H1 (cell line): ENCODE data around the gene MAP4K1. TPM values are rescaled to one million over a fixed set of nuclear protein-coding genes. Genes with fewer than 3 reads are reported as not detected.
"Not testable (repeated sequence)": the region's sequence is repeated elsewhere in the genome, so short reads cannot be mapped to it uniquely, and the experiment has no call there.

Experiments
- CTCF ChIA-PET: fragments of 300-600 bp; sonication (Branson Sonifier 250); formaldehyde crosslinking; loops from one replicate; lab custom pipeline; 2021; ENCODE audit not compliant: partially characterized antibody; lab: Charles Lee
- POLR2A ChIA-PET: fragments of 300-600 bp; sonication (Branson Sonifier 250); formaldehyde crosslinking; loops from one replicate; lab custom pipeline; 2021; ENCODE audit warnings: inconsistent platforms; ENCODE audit not compliant: partially characterized antibody; lab: Charles Lee
- DNase-seq, 2 experiments: peaks; one replicate each; pipeline versions ENCODE4 v3.0.0 to v3.0.0-alpha.2; 2010 to 2022; ENCODE audit warnings: low spot score in 2 of 2, low read depth in 1 of 2, mixed read lengths in 1 of 2
- FAIRE-seq: peaks from 2 replicates; lab custom pipeline; 2011; peaks lifted over from hg19 to GRCh38; lab: Jason Lieb, UNC
- H2AFZ ChIP-seq: 2 replicates; pipeline ENCODE4 v1.8.1; 2012; ENCODE audit warnings: low read length, inconsistent platforms
- H2AK5ac ChIP-seq: 2 replicates; pipeline ENCODE4 v1.6.1; 2013; ENCODE audit warnings: low read depth, low read length
- H2BK120ac ChIP-seq: replicated peaks from 2 replicates; pipeline ENCODE3; 2013; ENCODE audit warnings: low read depth, low read length, inconsistent platforms
- H2BK12ac ChIP-seq: 2 replicates; pipeline ENCODE4 v1.6.1; 2013; ENCODE audit warnings: low read depth, low read length
- H2BK15ac ChIP-seq: 2 replicates; pipeline ENCODE4 v1.6.1; 2013; ENCODE audit warnings: low read length
- H2BK20ac ChIP-seq: 2 replicates; pipeline ENCODE4 v1.6.1; 2013; ENCODE audit warnings: low read length
- H2BK5ac ChIP-seq: 2 replicates; pipeline ENCODE4 v1.6.1; 2013; ENCODE audit warnings: low read depth, low read length
- H3K14ac ChIP-seq: 2 replicates; pipeline ENCODE4 v1.6.1; 2013; ENCODE audit warnings: inconsistent platforms; ENCODE audit not compliant: insufficient read length
- H3K18ac ChIP-seq: 2 replicates; pipeline ENCODE4 v1.6.1; 2013; ENCODE audit warnings: low read length; ENCODE audit errors: extremely low read depth
- H3K23ac ChIP-seq: 2 replicates; pipeline ENCODE4 v1.6.1; 2013; ENCODE audit warnings: inconsistent platforms; ENCODE audit not compliant: insufficient read length
- H3K23me2 ChIP-seq: 2 replicates; pipeline ENCODE4 v1.6.1; 2013; ENCODE audit warnings: low read depth, low read length
- H3K27ac ChIP-seq: 2 replicates; pipeline ENCODE4 v1.6.1; 2011; ENCODE audit warnings: low read depth, low read length, inconsistent platforms
- H3K27me3 ChIP-seq, 4 experiments: replicated peaks in 1 of 4; 1 replicate in 1 of 4; 2 replicates in 3 of 4; pipeline versions ENCODE4 v1.6.1 to v1.8.1; 2011 to 2013; ENCODE audit warnings: low read length in 3 of 4, mild to moderate bottlenecking in 3 of 4, inconsistent platforms in 2 of 4, mixed read lengths in 2 of 4, moderate library complexity in 1 of 4; ENCODE audit not compliant: control insufficient read depth in 3 of 4, insufficient read depth in 3 of 4; ENCODE audit errors: extremely low read depth in 1 of 4
- H3K36me3 ChIP-seq, 4 experiments: 2 replicates each; pipeline versions ENCODE4 v1.6.1 to v1.8.1; 2011 to 2013; ENCODE audit warnings: mild to moderate bottlenecking in 4 of 4, low read length in 3 of 4, moderate library complexity in 2 of 4, control low read depth in 1 of 4, inconsistent platforms in 1 of 4; ENCODE audit not compliant: insufficient read depth in 4 of 4, control insufficient read depth in 2 of 4
- H3K4ac ChIP-seq: replicated peaks from 2 replicates; pipeline ENCODE3; 2013; ENCODE audit warnings: low read length, low read depth, mixed read lengths, inconsistent platforms; ENCODE audit not compliant: insufficient read length
- H3K4me1 ChIP-seq, 4 experiments: replicated peaks in 1 of 4; 1 replicate in 1 of 4; 2 replicates in 3 of 4; pipeline versions ENCODE4 v1.6.1 to v1.8.1; 2011 to 2013; ENCODE audit warnings: low read length in 3 of 4, inconsistent platforms in 2 of 4, mixed read lengths in 1 of 4; ENCODE audit not compliant: insufficient read depth in 4 of 4, control insufficient read depth in 3 of 4
- H3K4me2 ChIP-seq, 2 experiments: 2 replicates each; pipeline versions ENCODE4 v1.6.1 to v1.8.1; 2011 to 2013; ENCODE audit warnings: low read depth in 2 of 2, low read length in 2 of 2, control low read depth in 1 of 2, inconsistent platforms in 1 of 2, mild to moderate bottlenecking in 1 of 2; ENCODE audit not compliant: insufficient read depth in 1 of 2
- H3K4me3 ChIP-seq, 4 experiments: fragments of 200-600, 300-600 bp in 1 of 4; sonication (generic), shearing (Covaris generic), sonication (Bioruptor Twin) in 1 of 4; 2 replicates each; pipeline versions ENCODE4 v1.5.1 to v1.8.1; 2011 to 2016; ENCODE audit warnings: low read length in 4 of 4, low read depth in 3 of 4, control low read depth in 2 of 4, inconsistent platforms in 2 of 4, mild to moderate bottlenecking in 2 of 4, mixed read lengths in 1 of 4, moderate library complexity in 1 of 4; ENCODE audit not compliant: insufficient read depth in 2 of 4; ENCODE audit errors: extremely low read depth in 1 of 4
- H3K56ac ChIP-seq: replicated peaks from 2 replicates; pipeline ENCODE3; 2013; ENCODE audit warnings: low read depth, mild to moderate bottlenecking, mixed read lengths, low read length, inconsistent platforms; ENCODE audit not compliant: insufficient read length
- H3K79me1 ChIP-seq: 2 replicates; pipeline ENCODE4 v1.6.1; 2013; ENCODE audit warnings: low read depth, low read length, control low read depth
- H3K79me2 ChIP-seq, 2 experiments: 2 replicates each; pipeline versions ENCODE4 v1.6.1 to v1.8.1; 2012 to 2013; ENCODE audit warnings: low read length in 2 of 2, mild to moderate bottlenecking in 2 of 2, inconsistent platforms in 1 of 2; ENCODE audit not compliant: insufficient read depth in 2 of 2, control insufficient read depth in 1 of 2
- H3K9ac ChIP-seq, 4 experiments: replicated peaks in 1 of 4; 1 replicate in 1 of 4; 2 replicates in 3 of 4; pipeline versions ENCODE4 v1.6.1 to v1.8.1; 2011 to 2013; ENCODE audit warnings: low read depth in 3 of 4, low read length in 3 of 4, control low read depth in 2 of 4, mild to moderate bottlenecking in 2 of 4, moderate library complexity in 2 of 4, inconsistent platforms in 1 of 4; ENCODE audit errors: extremely low read depth in 1 of 4
- H3K9me3 ChIP-seq, 2 experiments: 2 replicates each; pipeline versions ENCODE4 v1.6.1 to v1.8.1; 2012 to 2013; ENCODE audit warnings: mild to moderate bottlenecking in 2 of 2, moderate library complexity in 2 of 2, control low read depth in 1 of 2, inconsistent platforms in 1 of 2, low read depth in 1 of 2, low read length in 1 of 2, mixed read lengths in 1 of 2; ENCODE audit not compliant: insufficient read depth in 2 of 2
- H4K20me1 ChIP-seq, 2 experiments: replicated peaks in 1 of 2; 2 replicates each; pipeline versions ENCODE3 to v1.8.1; 2011 to 2013; ENCODE audit warnings: inconsistent platforms in 2 of 2, low read length in 2 of 2, mild to moderate bottlenecking in 1 of 2; ENCODE audit not compliant: insufficient read depth in 2 of 2, control insufficient read depth in 1 of 2
- H4K5ac ChIP-seq: 2 replicates; pipeline ENCODE4 v1.6.1; 2013; ENCODE audit warnings: low read length, low read depth, mixed read lengths, inconsistent platforms; ENCODE audit not compliant: insufficient read length
- H4K8ac ChIP-seq: 2 replicates; pipeline ENCODE4 v1.8.0; 2013; ENCODE audit warnings: mild to moderate bottlenecking, moderate library complexity, low read length, inconsistent platforms; ENCODE audit not compliant: insufficient read depth; ENCODE audit errors: extremely low read depth
- H4K91ac ChIP-seq: replicated peaks from 2 replicates; pipeline ENCODE3; 2013; ENCODE audit warnings: low read length, mixed read lengths, inconsistent platforms; ENCODE audit not compliant: insufficient read length
- CEBPB ChIP-seq: IDR thresholded peaks from 2 replicates; pipeline ENCODE4 v1.6.1; 2012; ENCODE audit warnings: low read depth, low read length
- WGBS, 2 experiments: shearing (Covaris generic) in 1 of 2; methylation state at CpG; one replicate each; pipeline versions ENCODE4 v1.1.6 to v1.1.7; 2013 to 2015; ENCODE audit warnings: low lambda C conversion rate in 2 of 2, mixed read lengths in 2 of 2, inconsistent platforms in 1 of 2, low coverage in 1 of 2, missing lambda C conversion rate in 1 of 2; ENCODE audit not compliant: insufficient replicate concordance in 2 of 2, insufficient coverage in 1 of 2, insufficient read length in 1 of 2; ENCODE audit errors: extremely low coverage in 1 of 2, missing lambda C conversion rate in 1 of 2; 5-methylcytosine and 5-hydroxymethylcytosine counted together
- polyA plus RNA-seq, 7 experiments: library from polyadenylated mRNA; depleted of rRNA in 3 of 7; stranded (reverse) in 5 of 7; unstranded in 2 of 7; fragments of >200 nt in 5 of 7; fragments of 200-250 nt in 2 of 7; gene quantifications; 1 replicate in 5 of 7; 2 replicates in 1 of 7; 4 replicates in 1 of 7; pipeline versions ENCODE4 v1.2.1 to v1.2.3, GENCODE V29; 2011 to 2013; ENCODE audit warnings: missing spikeins in 2 of 7, mixed read lengths in 2 of 7
- total RNA-seq: library from RNA; stranded (reverse); fragmentation: NEBNext Ultra II Directional; extraction: Animal tissue kit (Norgen Biotek cat#: 25700); gene quantifications from 2 replicates; pipeline ENCODE4 v1.2.1, GENCODE V29; 2021

Gene MAP4K1
- total and polyA plus RNA-seq, 2 of the 8 experiments (the other 6 are each of a cell fraction or from before 2014, with no cell fraction given) = 9.0 to 10.4 TPM

GRCh38 chr19:38579304-38579703 is 38.4 kb downstream of the MAP4K1 start:
- H3K27me3 ChIP-seq, H3K9me3 ChIP-seq, H2AFZ ChIP-seq, DNase-seq, H3K56ac ChIP-seq, H2BK12ac ChIP-seq, H3K9ac ChIP-seq, H3K27ac ChIP-seq, H3K23me2 ChIP-seq, H2AK5ac ChIP-seq, H3K18ac ChIP-seq, FAIRE-seq, H4K91ac ChIP-seq, H3K36me3 ChIP-seq, H3K4me1 ChIP-seq, H3K4ac ChIP-seq, H2BK120ac ChIP-seq, H3K14ac ChIP-seq, H3K79me1 ChIP-seq, H3K23ac ChIP-seq, H4K8ac ChIP-seq, H2BK20ac ChIP-seq, H3K4me3 ChIP-seq, H3K4me2 ChIP-seq, H2BK15ac ChIP-seq, H4K5ac ChIP-seq, H3K79me2 ChIP-seq, H4K20me1 ChIP-seq, H2BK5ac ChIP-seq: not testable (repeated sequence)
- peak; percentile 22; the same call in 1 of the 2 replicates for TF ChIP-seq CEBPB
- CTCF ChIA-PET = interaction anchor here (0.6 to 0.7 kb wide), 2 partner anchors 12 to 176 kb away, joined by 3 to 4 read pairs; partner anchors contain the start of gene FAM98C
- 98% methylated on average over 6 of the region's 6 CpGs; no CpG with 5 or more reads in 1 of the 2 experiments for WGBS, 2 experiments
- POLR2A ChIA-PET = interaction anchor here (1.2 kb wide), 1 partner anchor 11 kb away, joined by 4 read pairs; no protein-coding TSS in a partner anchor
